Measurements from ENCODE around the gene CRABP2. TPM values are rescaled to one million over a fixed set of nuclear protein-coding genes. Genes with fewer than 3 reads are reported as not detected.

The CRABP2 gene
- total and polyA plus RNA-seq, 2 of the 4 experiments (the other 2 are of a cell fraction) = 6.3 to 15.7 TPM

DNA sequence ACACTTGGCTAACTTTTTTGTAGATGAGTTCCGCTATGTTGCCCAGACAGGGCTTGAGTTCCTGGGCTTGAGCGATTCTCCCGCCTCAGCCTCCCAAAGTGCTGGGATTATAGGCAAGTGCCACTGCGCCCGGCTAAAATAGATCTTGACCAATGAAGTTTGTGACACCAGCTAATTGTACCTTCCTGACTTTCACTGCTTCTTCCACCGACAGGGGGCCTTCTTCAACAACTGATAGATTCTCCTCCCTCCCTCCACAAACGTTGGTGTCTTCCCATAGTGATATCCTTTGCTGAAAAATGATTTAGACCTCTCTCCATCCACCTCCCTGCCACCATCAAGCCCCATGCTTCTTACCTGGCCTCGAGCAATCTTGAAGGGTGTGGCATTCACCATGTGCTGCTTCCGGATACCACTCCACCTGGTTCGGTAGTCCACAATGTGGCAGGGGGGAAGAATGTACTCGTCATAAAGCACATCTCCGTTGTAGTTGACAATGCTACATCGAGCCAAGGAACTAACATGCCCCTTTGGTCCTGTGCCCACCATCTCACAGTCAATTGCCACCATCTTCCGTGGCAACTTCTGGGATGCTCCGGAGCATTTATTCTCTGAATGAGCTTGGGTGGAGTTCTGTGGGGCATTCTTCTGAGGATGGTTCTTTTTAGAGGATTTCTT, 21.3 kb upstream of the CRABP2 start:
- intact Hi-C loops (cut with micrococcal nuclease) (loop anchor here (1.0 to 10.0 kb wide), 7 partner anchors 37 to 222 kb away; partner anchors contain the start of genes LRRC71, MEF2D, NTRK1 and PRCC), in situ Hi-C loops (cut with MboI; ENCODE audit: low sequenced_read_pairs) (no loop called here), dilution Hi-C loops (cut with HindIII; ENCODE audit: low sequenced_read_pairs, unreplicated experiment) (no loop called here)
- Histone ChIP-seq H3K27ac (ENCODE audit: insufficient read depth, low read length) (no peak overlapping the region), H2BK15ac (ENCODE audit: low read depth, low read length) (no peak overlapping the region), H2BK5ac (ENCODE audit: low read depth, low read length, poor library complexity, severe bottlenecking) (no peak overlapping the region), H4K8ac (ENCODE audit: low read depth in 2 of 2, low read length in 2 of 2) (peak overlapping the region in 1 of 2 experiments; percentile 37; a peak in 1 of 4 replicates), H3K27me3 (ENCODE audit: control insufficient read depth, insufficient read depth, low read length) (no peaks in the 10 kb centered on the region), H2AFZ (replicated peaks; ENCODE audit: low read length, poor library complexity) (no peak overlapping the region), H2BK120ac (ENCODE audit: low read depth, low read length) (no peak overlapping the region), H2AK9ac (replicated peaks; ENCODE audit: low read depth, low read length, poor library complexity) (peak overlapping the region; percentile 70), H3K18ac (ENCODE audit: low read depth, low read length) (no peak overlapping the region), H3K4me2 (ENCODE audit: low read depth, low read length) (peak overlapping the region; percentile 62), H3K36me3 (ENCODE audit: control insufficient read depth, insufficient read depth, low read length) (peaks cover 24% of the 10 kb centered on the region), H3K4ac (ENCODE audit: low read depth, low read length) (no peak overlapping the region), H2AK5ac (ENCODE audit: low read depth, low read length) (peak overlapping the region; percentile 84), H3K23ac (ENCODE audit: low read depth, low read length) (no peak overlapping the region), H2BK20ac (ENCODE audit: low read depth, low read length) (no peak overlapping the region), H3K9me3 (ENCODE audit: control insufficient read depth, insufficient read depth, low read length) (no peaks in the 10 kb centered on the region), H4K20me1 (ENCODE audit: insufficient read depth, low read length) (peaks cover 37% of the 10 kb centered on the region), H4K5ac (ENCODE audit: low read depth, low read length) (no peak overlapping the region), H3K56ac (ENCODE audit: extremely low read depth, insufficient read depth, low read length) (no peak overlapping the region), H3K14ac (replicated peaks; ENCODE audit: low read depth, low read length) (no peak overlapping the region), H4K91ac (ENCODE audit: insufficient read depth, low read depth, low read length) (no peak overlapping the region), H3K4me3 (ENCODE audit: insufficient read depth, low read depth, low read length) (no peak overlapping the region), H3K4me1 (ENCODE audit: control insufficient read depth, insufficient read depth, low read length) (peaks cover 8% of the 10 kb centered on the region), H3K9ac (ENCODE audit: low read depth, low read length) (peak overlapping the region; percentile 24), H3K79me1 (ENCODE audit: low read depth in 1 of 2, low read length in 2 of 2) (peaks cover 28 to 72% of the 10 kb centered on the region in 2 experiments), H3K9me1 (ENCODE audit: insufficient read depth, low read length) (peaks cover 8% of the 10 kb centered on the region; the same call in 1 of the 2 replicates)
- POLR2A ChIA-PET (ENCODE audit: unreplicated experiment) = interaction anchor here (1.2 kb wide), 1 partner anchor 201 kb away, joined by 3 read pairs; no protein-coding TSS in a partner anchor
- no TSS peak for BruUV-seq (replicated peaks)
- CTCF ChIA-PET = interaction anchor here (0.8 to 6.3 kb wide), 24 partner anchors 9 to 201 kb away, joined by 3 to 104 read pairs (median 5); partner anchors contain the start of genes CRABP2, HAPLN2, NES and NTRK1
- DNase-seq (peak; percentile 66), ATAC-seq (ENCODE audit: low read depth) (no peak)
- 32% methylated on average over 6 of the region's 15 CpGs; no CpG with 5 or more reads in 1 of the 2 experiments for WGBS, 2 experiments (ENCODE audit: extremely low coverage in 2 of 2, insufficient read length in 1 of 2)
- TF ChIP-seq, protein P1, sequence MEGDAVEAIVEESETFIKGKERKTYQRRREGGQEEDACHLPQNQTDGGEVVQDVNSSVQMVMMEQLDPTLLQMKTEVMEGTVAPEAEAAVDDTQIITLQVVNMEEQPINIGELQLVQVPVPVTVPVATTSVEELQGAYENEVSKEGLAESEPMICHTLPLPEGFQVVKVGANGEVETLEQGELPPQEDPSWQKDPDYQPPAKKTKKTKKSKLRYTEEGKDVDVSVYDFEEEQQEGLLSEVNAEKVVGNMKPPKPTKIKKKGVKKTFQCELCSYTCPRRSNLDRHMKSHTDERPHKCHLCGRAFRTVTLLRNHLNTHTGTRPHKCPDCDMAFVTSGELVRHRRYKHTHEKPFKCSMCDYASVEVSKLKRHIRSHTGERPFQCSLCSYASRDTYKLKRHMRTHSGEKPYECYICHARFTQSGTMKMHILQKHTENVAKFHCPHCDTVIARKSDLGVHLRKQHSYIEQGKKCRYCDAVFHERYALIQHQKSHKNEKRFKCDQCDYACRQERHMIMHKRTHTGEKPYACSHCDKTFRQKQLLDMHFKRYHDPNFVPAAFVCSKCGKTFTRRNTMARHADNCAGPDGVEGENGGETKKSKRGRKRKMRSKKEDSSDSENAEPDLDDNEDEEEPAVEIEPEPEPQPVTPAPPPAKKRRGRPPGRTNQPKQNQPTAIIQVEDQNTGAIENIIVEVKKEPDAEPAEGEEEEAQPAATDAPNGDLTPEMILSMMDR (conservative IDR thresholded peaks at IDR 0.05; ENCODE audit: low read depth, low read length) = peak; percentile 66
- TF ChIP-seq RAD21 (IDR thresholded peaks at IDR 0.05; ENCODE audit: low read length) = peak; percentile 76
- no peak for TF ChIP-seq RCOR1 (IDR thresholded peaks at IDR 0.05; ENCODE audit: insufficient replicate concordance, low read length)
- TF ChIP-seq SMC3 (IDR thresholded peaks at IDR 0.05; ENCODE audit: low read depth, low read length) = peak; percentile 81
